SK-N-SH treated with all-trans-retinoic acid at 6 μM for 48 hours (cell line): ENCODE results near the gene TAPT1.

ENCODE experiments used
- BACH2 ChIP-seq: fragments of 250-450 bp; sonication (Bioruptor Pico); IDR thresholded peaks from 2 replicates; pipeline ENCODE4 v1.9.0; 2021; ENCODE audit warnings: mild to moderate bottlenecking, borderline replicate concordance
- CREB5 ChIP-seq: fragments of 250-450 bp; sonication (Bioruptor Pico); IDR thresholded peaks from 2 replicates; pipeline ENCODE4 v1.5.1; 2020; ENCODE audit warnings: low read depth, mild to moderate bottlenecking, moderate library complexity
- ESRRG ChIP-seq: fragments of 250-450 bp; sonication (Bioruptor Pico); IDR thresholded peaks from 2 replicates; pipeline ENCODE4 v1.6.1; 2021; ENCODE audit warnings: mild to moderate bottlenecking
- GLIS3 ChIP-seq: fragments of 250-450 bp; sonication (Bioruptor Pico); IDR thresholded peaks from 2 replicates; pipeline ENCODE4 v1.5.0; 2020; ENCODE audit warnings: mild to moderate bottlenecking, moderate library complexity
- ISL1 ChIP-seq: fragments of 250-450 bp; sonication (Bioruptor Pico); IDR thresholded peaks from 2 replicates; pipeline ENCODE4 v2.1.2; 2022; ENCODE audit warnings: mild to moderate bottlenecking, moderate library complexity
- PATZ1 ChIP-seq: fragments of 250-450 bp; sonication (Bioruptor Pico); IDR thresholded peaks from 2 replicates; pipeline ENCODE4 v1.8.0; 2020; ENCODE audit warnings: mild to moderate bottlenecking, moderate library complexity, borderline replicate concordance
- RARB ChIP-seq: fragments of 250-450 bp; sonication (Bioruptor Pico); IDR thresholded peaks from 2 replicates; pipeline ENCODE4 v1.8.0; 2021; ENCODE audit warnings: mild to moderate bottlenecking, moderate library complexity
- SNAI2 ChIP-seq: fragments of 250-450 bp; sonication (Bioruptor Pico); IDR thresholded peaks from 2 replicates; pipeline ENCODE4 v1.5.0; 2020; ENCODE audit warnings: mild to moderate bottlenecking, moderate library complexity
- ZFP3 ChIP-seq: fragments of 250-450 bp; sonication (Bioruptor Pico); IDR thresholded peaks from 2 replicates; pipeline ENCODE4 v1.5.0; 2020; ENCODE audit warnings: mild to moderate bottlenecking, moderate library complexity
- ZNF8 ChIP-seq: fragments of 450-650 bp; formaldehyde crosslinking; IDR thresholded peaks from 2 replicates; pipeline ENCODE4 v1.5.0; 2020; ENCODE audit warnings: mild to moderate bottlenecking, moderate library complexity

DNA sequence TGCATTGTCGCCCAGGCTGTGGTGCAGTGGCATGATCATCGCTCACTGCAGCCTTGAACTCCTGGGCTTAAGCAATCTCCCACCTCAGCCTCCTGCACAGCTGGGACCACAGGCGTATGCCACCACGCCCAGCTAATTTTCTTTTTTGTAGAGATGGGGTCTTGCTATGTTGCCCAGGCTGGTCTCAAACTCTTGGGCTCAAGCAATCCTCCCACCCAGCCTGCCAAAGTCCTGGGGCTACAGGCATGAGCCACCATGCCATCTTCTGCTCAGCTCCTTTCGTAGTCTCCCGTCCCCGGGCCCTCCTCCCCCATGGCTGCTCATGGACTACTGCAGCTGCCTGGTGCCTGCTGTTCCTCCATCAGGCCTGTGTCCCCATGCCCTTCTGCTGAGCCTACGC is 58.1 kb downstream of the TAPT1 start:
- no peak for TF ChIP-seq RARB (CRISPR knock-in tag)
- TF ChIP-seq BACH2 (CRISPR knock-in tag) = no peak
- TF ChIP-seq PATZ1 (CRISPR knock-in tag) = no peak
- TF ChIP-seq CREB5 (CRISPR knock-in tag) = no peak
- no peak for TF ChIP-seq SNAI2
- TF ChIP-seq ZFP3 (CRISPR knock-in tag) = no peak
- TF ChIP-seq ZNF8 = no peak
- no peak for TF ChIP-seq GLIS3 (CRISPR knock-in tag)
- TF ChIP-seq ISL1 (CRISPR knock-in tag) = no peak
- TF ChIP-seq ESRRG (CRISPR knock-in tag) = no peak
